ENCODE results near the gene CAMK2N1.

CAMK2N1 gene

GRCh38 chr1:20445956-20446355 is 40.1 kb downstream of the CAMK2N1 start:
- DNase-seq (ENCODE audit: low read depth in 2 of 2) = no peak

- no peak for DNase-seq (ENCODE audit: low read depth in 2 of 2)
Measured at GRCh38 chr1:20443703-20444586, 42.1 kb downstream of the CAMK2N1 start.

- no peak for DNase-seq (ENCODE audit: low read depth in 2 of 2)
Measured at GRCh38 chr1:20442920-20443625, 42.9 kb downstream of the CAMK2N1 start.

GRCh38 chr1:20440785-20441200 is 45.2 kb downstream of the CAMK2N1 start:
- peak; percentile 5 to 14 for DNase-seq (ENCODE audit: low read depth in 2 of 2)

GRCh38 chr1:20439282-20439681 is 46.7 kb downstream of the CAMK2N1 start:
- DNase-seq (ENCODE audit: low read depth in 2 of 2) = no peak

- DNase-seq (ENCODE audit: low read depth in 2 of 2) = no peak
Measured at GRCh38 chr1:20437640-20438039, 48.4 kb downstream of the CAMK2N1 start.

- DNase-seq (ENCODE audit: low read depth in 2 of 2) = no peak
Measured at GRCh38 chr1:20432891-20433290, 53.1 kb downstream of the CAMK2N1 start.
